PC-3 (cell line): ENCODE measurements around the gene ERBB4. TPM values are rescaled to one million over a fixed set of nuclear protein-coding genes. Genes with fewer than 3 reads are reported as not detected.

Source experiments
- ATAC-seq: fragments of 200-7000 bp; cut with Tn5 transposase; 2 replicates; pipeline ENCODE4 v1.9.1; 2020; ENCODE audit warnings: mild to moderate bottlenecking, moderate library complexity
- BruUV-seq: library from RNA; stranded (reverse); fragments of 400-500 nt; replicated peaks from 2 replicates; lab custom pipeline; 2021; lab: Mats Ljungman, UMichigan
- CTCF ChIA-PET: fragments of 300-600 bp; sonication (Branson Sonifier 250); formaldehyde crosslinking; loops from one replicate; lab custom pipeline; 2022; ENCODE audit warnings: antibody characterized with exemption; lab: Charles Lee
- POLR2A ChIA-PET: fragments of 300-600 bp; sonication (Branson Sonifier 250); formaldehyde crosslinking; loops from one replicate; lab custom pipeline; 2022; ENCODE audit warnings: antibody characterized with exemption; ENCODE audit not compliant: unreplicated experiment; lab: Charles Lee
- DNase-seq: peaks from one replicate; pipeline ENCODE4 v3.0.0-alpha.2; 2015
- H2AFZ ChIP-seq: fragments of 300-600 bp; sonication (generic); 2 replicates; pipeline ENCODE4 v1.6.0; 2016; ENCODE audit warnings: antibody characterized with exemption, low read length
- H3F3A ChIP-seq: fragments of 300-600 bp; sonication (generic); one replicate; pipeline ENCODE4 v1.6.0; 2017; ENCODE audit warnings: antibody characterized with exemption, low read length, control low read depth, mild to moderate bottlenecking; ENCODE audit not compliant: unreplicated experiment
- H3K27ac ChIP-seq: fragments of 300-600 bp; sonication (generic); 2 replicates; pipeline ENCODE4 v1.5.1; 2016; ENCODE audit warnings: mild to moderate bottlenecking, low read length
- H3K27me3 ChIP-seq: fragments of 300-600 bp; sonication (generic); 2 replicates; pipeline ENCODE4 v1.6.1; 2016; ENCODE audit warnings: low read length, mixed read lengths
- H3K36me3 ChIP-seq: fragments of 300-600 bp; sonication (generic); 2 replicates; pipeline ENCODE4 v1.6.1; 2016; ENCODE audit warnings: low read depth, mixed run types, low read length, mixed read lengths
- H3K4me1 ChIP-seq: fragments of 300-600 bp; sonication (generic); 2 replicates; pipeline ENCODE4 v1.5.1; 2016; ENCODE audit warnings: low read length; ENCODE audit not compliant: insufficient read depth
- H3K4me2 ChIP-seq: fragments of 300-600 bp; sonication (generic); 2 replicates; pipeline ENCODE4 v1.6.0; 2016; ENCODE audit warnings: low read length
- H3K4me3 ChIP-seq: fragments of 300-600 bp; sonication (generic); 2 replicates; pipeline ENCODE4 v1.5.1; 2016; ENCODE audit warnings: mild to moderate bottlenecking, low read length, mixed read lengths
- H3K79me2 ChIP-seq: fragments of 300-600 bp; sonication (generic); 2 replicates; pipeline ENCODE4 v1.6.1; 2017; ENCODE audit warnings: low read length, mixed read lengths
- H3K9ac ChIP-seq: fragments of 300-600 bp; sonication (generic); 2 replicates; pipeline ENCODE4 v1.6.0; 2016; ENCODE audit warnings: mild to moderate bottlenecking, low read length
- H3K9me2 ChIP-seq: fragments of 300-600 bp; sonication (generic); replicated peaks from 2 replicates; pipeline ENCODE4 v1.6.1; 2016; ENCODE audit warnings: mixed run types, low read length, mixed read lengths
- H3K9me3 ChIP-seq: fragments of 300-600 bp; sonication (generic); 2 replicates; pipeline ENCODE4 v1.6.1; 2016; ENCODE audit warnings: low read length, mixed read lengths
- H4K20me1 ChIP-seq: fragments of 300-600 bp; sonication (generic); 2 replicates; pipeline ENCODE4 v1.6.1; 2016; ENCODE audit warnings: low read length, mixed read lengths
- EZH2 ChIP-seq: fragments of 300-600 bp; sonication (generic); IDR thresholded peaks from one replicate; pipeline ENCODE4 v1.6.1; 2017; ENCODE audit warnings: antibody characterized with exemption, mild to moderate bottlenecking, low read length; ENCODE audit not compliant: unreplicated experiment
- EZH2phosphoT487 ChIP-seq: fragments of 300-600 bp; sonication (generic); IDR thresholded peaks from 2 replicates; pipeline ENCODE4 v1.6.1; 2018; ENCODE audit warnings: mild to moderate bottlenecking, antibody characterized with exemption, low read length, borderline replicate concordance
- intact Hi-C: fragments of 100-400 bp; cut with micrococcal nuclease; formaldehyde crosslinking; loops from 2 replicates; pipeline ENCODE4 v1.9.0; 2023
- total RNA-seq: library from RNA; depleted of rRNA; stranded (reverse); fragments of >200 nt; gene quantifications from 2 replicates; pipeline ENCODE4 v1.2.3, GENCODE V29; 2014
- TF ChIP-seq, protein P1 (sequence below): fragments of 300-600 bp; sonication (generic); conservative IDR thresholded peaks from 2 replicates; pipeline ENCODE4 v1.5.1; 2017; ENCODE audit warnings: antibody characterized with exemption, low read depth, mild to moderate bottlenecking, low read length

ERBB4 gene
- total RNA-seq, 1 experiment from 2014 or later = under 0.01 TPM

DNA sequence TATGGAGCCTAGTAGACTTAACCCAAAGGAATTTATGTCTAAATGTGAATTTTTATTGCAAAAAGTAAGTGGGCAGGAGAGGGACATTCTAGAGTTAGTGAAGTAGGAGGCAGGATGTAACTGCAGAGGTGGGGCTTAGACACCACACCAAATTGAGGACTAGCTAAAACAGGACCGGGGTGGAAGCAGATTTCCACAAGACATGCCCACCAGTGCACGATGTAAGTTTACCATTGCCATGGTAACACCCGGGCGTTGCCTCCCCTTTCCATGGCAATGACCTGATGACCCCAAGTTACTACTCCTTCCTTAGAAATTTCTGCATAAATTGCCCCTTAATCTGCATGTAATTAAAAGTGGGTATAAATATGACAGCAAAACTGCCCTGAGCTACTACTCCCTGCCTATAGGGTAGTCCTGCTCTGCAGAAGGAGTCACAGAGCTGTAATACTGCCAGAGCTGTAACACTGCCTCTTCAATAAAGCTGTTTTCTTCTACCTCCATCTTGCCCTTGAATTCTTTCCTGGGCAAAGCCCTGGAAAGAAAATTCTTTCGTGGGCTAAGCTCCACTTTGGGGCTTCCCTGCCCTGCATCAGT is 509.7 kb downstream of the ERBB4 start:
- H3K9me3 ChIP-seq = no peaks in the 10 kb centered on the region
- H3K79me2 ChIP-seq = no peaks in the 10 kb centered on the region
- H3K36me3 ChIP-seq = no peaks in the 10 kb centered on the region
- no peak overlapping the region for H3K4me3 ChIP-seq
- H4K20me1 ChIP-seq = no peaks in the 10 kb centered on the region
- no peak overlapping the region for H3K27ac ChIP-seq
- no peak for ATAC-seq
- no peaks in the 10 kb centered on the region for H3F3A ChIP-seq
- H3K4me1 ChIP-seq = no peaks in the 10 kb centered on the region
- H3K27me3 ChIP-seq = no peaks in the 10 kb centered on the region
- ChIA-PET POLR2A (no interaction called here), CTCF (no interaction called here)
- no peak for DNase-seq
- no peak overlapping the region for H2AFZ ChIP-seq
- no peaks in the 10 kb centered on the region for H3K9me2 ChIP-seq
- no peak overlapping the region for H3K4me2 ChIP-seq
- intact Hi-C loops = no loop called here
- TF ChIP-seq, protein P1, sequence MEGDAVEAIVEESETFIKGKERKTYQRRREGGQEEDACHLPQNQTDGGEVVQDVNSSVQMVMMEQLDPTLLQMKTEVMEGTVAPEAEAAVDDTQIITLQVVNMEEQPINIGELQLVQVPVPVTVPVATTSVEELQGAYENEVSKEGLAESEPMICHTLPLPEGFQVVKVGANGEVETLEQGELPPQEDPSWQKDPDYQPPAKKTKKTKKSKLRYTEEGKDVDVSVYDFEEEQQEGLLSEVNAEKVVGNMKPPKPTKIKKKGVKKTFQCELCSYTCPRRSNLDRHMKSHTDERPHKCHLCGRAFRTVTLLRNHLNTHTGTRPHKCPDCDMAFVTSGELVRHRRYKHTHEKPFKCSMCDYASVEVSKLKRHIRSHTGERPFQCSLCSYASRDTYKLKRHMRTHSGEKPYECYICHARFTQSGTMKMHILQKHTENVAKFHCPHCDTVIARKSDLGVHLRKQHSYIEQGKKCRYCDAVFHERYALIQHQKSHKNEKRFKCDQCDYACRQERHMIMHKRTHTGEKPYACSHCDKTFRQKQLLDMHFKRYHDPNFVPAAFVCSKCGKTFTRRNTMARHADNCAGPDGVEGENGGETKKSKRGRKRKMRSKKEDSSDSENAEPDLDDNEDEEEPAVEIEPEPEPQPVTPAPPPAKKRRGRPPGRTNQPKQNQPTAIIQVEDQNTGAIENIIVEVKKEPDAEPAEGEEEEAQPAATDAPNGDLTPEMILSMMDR = no peak
- TF ChIP-seq EZH2 = no peak
- TF ChIP-seq EZH2phosphoT487 = no peak
- no peak overlapping the region for H3K9ac ChIP-seq
- no TSS peak for BruUV-seq

DNA sequence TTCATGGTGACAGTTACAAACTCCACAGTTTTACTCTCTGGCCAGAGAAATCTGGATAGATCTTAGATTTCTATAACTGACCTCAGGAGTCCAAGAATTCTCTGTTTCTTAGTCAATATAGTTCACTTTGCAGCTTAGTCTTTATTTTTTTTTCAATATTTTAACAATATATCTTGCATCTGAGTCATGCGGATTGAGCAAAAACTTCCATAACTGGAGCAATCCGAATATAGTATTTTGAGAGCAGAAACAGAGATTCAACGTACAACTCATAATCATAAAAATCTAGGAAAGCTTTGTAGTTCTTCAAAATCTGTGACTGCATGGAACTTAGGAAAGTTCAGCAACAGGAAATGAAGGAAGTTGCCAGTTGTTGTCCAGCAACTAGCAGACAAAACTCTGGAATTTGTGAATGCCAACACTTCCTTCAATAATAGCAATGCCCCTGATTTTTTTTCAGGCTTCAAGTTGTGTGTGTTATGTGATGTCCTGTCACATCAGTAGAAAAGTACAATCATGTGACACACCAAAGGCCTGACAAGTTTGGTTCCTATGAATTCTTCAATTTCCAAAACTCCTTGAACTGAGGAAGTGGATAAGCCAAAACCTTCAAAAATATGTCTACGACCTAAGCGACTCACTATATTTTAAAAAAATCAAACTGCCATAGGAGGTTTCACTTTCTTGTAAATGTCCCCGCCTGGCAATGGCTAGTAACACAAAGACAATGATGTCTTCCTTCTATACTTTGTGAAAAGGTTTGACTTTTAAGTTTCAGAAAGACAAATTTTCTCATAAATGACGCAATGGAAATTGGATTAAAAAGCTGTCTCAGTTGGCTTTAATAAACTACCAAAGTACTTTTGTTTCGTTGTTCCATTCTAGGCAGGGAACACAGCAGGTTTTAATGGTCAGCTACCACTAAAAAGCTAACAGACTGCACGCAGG is 510.6 kb downstream of the ERBB4 start:
- Histone ChIP-seq H3K4me2 (no peak overlapping the region), H3K9ac (no peak overlapping the region), H3K27ac (no peak overlapping the region), H3K4me1 (no peaks in the 10 kb centered on the region), H3K9me2 (no peaks in the 10 kb centered on the region), H3K27me3 (no peaks in the 10 kb centered on the region), H3K9me3 (no peaks in the 10 kb centered on the region), H4K20me1 (no peaks in the 10 kb centered on the region), H3K4me3 (no peak overlapping the region), H3K79me2 (no peaks in the 10 kb centered on the region), H2AFZ (no peak overlapping the region), H3K36me3 (no peaks in the 10 kb centered on the region), H3F3A (no peaks in the 10 kb centered on the region)
- ChIA-PET CTCF (no interaction called here), POLR2A (no interaction called here)
- no TSS peak for BruUV-seq
- DNase-seq (no peak), ATAC-seq (no peak)
- no peak for TF ChIP-seq EZH2
- TF ChIP-seq, protein P1 = no peak
- TF ChIP-seq EZH2phosphoT487 = no peak
- intact Hi-C loops = no loop called here
